Measurements from ENCODE around the gene IRX6.
A peak's percentile ranks its signal among the peaks of the same experiment; 100 is the strongest.

The IRX6 gene

GRCh38 chr16:55324285-55325079 is 479 bp downstream of the IRX6 start:
- DNase-seq (ENCODE audit: low read depth) = no peak

DNA sequence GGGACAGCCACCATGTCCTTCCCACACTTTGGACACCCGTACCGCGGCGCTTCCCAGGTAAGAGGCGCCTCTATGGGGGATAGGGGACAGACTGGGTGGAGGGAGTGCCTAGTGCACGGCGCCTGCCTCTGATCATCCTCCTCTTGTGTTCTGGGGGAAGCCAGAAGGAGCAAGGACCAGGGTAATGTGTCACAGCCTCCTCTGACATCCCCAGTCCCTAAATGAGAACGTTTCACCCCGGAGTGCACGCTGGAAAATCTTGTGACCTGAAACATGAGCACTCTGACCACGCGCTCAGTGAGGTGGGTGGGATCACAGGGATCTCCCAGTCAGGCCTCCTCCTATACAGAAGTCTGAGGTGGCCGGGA is 1.1 kb downstream of the IRX6 start:
- DNase-seq (ENCODE audit: low read depth) = no peak

- DNase-seq (ENCODE audit: low read depth) = no peak
Measured at GRCh38 chr16:55325458-55326109, 1.6 kb downstream of the IRX6 start.

GRCh38 chr16:55326261-55327092 is 2.5 kb downstream of the IRX6 start:
- no peak for DNase-seq (ENCODE audit: low read depth)

- no peak for DNase-seq (ENCODE audit: low read depth)
Measured at GRCh38 chr16:55328611-55329569, 4.9 kb downstream of the IRX6 start.

DNA sequence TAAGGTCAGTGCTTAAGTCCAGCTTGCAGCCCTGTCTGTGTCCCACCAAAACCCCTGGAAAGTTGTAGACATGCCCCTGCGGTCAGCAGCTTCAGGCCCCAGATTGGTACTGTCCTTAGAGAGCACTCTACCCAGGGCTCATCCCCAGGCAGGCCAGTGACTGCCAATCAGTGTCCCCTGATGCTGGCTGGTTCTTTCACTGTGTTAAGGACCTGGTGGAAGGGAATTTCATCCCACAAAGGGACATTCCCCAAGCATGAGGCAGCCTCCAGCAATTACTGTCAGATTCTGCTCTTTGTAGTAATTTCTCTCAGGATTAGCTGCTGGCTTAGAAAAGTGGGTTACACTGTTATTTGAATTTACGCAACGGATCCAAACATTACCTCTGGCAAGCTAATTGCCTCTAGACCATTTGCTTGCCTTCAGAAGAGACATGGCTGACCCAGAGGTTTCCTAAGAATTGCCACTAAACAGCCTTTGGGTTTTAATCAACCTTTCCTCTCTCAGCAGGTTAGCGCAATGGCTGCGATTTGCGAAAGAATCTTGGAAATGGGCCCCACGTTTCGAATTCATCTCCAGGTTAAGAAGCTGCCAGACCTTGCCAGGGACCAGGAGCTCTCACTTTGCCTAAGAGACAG is 5.9 kb downstream of the IRX6 start:
- no peak for DNase-seq (ENCODE audit: low read depth)

- no peak for DNase-seq (ENCODE audit: low read depth)
Measured at GRCh38 chr16:55330781-55331647, 7.0 kb downstream of the IRX6 start.

DNA sequence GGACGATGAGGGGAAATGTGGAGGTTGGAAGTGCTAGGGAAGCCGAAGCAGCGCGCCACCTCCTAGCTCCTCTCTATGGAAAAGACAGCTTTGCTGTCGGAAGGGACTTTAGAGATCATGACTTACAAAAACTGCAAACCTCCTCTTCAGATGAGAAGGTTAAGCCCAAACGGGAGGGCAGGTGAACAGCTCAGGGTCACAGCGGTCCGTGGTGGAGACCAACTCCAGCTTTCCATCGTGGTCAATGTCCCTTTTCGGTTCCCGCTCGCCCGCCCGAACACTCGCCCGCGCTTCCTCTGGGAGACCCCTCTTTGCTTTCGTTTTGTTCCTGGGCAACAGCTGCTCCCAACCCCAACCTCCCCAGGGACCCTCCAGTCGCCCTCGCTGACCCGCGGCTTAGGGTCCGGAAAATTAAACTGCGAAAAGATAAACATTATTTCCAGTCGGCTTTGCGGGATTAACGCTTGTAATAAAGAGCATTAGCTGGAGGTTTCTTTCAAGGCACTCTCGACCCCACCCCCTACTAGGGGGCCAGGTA is 7.7 kb downstream of the IRX6 start:
- no peak for DNase-seq (ENCODE audit: low read depth)

GRCh38 chr16:55333684-55334083 is 9.7 kb downstream of the IRX6 start:
- no peak for DNase-seq (ENCODE audit: low read depth)

DNA sequence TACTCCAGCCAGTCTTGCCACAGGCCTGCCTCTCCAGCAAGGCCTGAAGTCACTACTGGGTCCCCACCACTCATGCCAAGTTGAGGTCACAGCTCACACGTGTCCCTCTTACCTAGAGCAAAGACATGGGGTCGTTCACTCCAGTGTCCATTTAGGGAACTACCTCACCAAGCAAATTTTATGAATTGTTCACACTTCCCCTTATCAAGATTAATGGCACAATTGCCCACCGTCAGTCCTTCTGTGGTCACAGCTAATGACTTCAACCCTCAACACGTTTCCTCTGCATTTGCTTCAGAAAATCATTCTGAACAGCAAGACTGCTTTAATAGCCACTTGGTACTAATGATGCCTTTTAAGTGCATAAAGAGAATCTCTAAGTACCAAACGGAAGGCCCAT is 14.6 kb downstream of the IRX6 start:
- DNase-seq (ENCODE audit: low read depth) = no peak

DNA sequence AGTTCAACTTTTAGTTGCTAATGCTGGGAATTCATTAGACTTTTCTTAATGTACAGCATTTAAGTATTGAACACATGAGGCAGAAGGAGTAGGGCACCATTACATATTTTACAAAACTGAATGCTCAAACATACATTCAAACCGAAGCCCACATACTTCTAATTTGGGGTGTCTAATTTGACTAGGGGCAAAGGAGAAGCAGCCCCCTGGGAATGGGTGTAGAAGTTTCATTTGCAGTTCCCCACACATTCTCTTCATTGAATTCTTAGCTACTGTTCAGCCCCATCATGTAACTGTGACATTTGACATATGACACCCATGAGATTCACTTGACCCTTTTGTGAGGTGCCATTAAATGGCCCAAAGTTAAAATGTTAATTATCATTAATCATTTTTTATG is 16.4 kb downstream of the IRX6 start:
- DNase-seq (ENCODE audit: low read depth) = no peak

DNA sequence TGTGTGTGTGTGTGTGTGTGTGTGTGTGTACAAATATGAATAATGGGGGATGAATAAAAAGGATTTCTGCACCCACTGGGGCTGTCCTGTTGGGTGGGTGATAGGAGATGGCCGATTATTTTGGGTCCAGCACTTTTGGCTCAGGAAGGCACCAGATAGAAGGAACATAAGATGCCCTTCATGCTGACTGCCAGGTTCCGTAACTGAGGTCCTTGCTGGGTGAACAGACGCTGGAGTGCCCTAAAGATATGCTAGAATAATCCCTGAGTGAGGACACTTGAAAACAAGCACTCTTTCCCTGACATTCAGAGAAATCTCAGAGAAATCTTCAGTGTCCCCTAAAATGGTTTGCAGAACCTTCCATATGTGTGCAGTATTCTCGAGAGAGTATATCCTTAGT is 17.7 kb downstream of the IRX6 start:
- no peak for DNase-seq (ENCODE audit: low read depth)

DNA sequence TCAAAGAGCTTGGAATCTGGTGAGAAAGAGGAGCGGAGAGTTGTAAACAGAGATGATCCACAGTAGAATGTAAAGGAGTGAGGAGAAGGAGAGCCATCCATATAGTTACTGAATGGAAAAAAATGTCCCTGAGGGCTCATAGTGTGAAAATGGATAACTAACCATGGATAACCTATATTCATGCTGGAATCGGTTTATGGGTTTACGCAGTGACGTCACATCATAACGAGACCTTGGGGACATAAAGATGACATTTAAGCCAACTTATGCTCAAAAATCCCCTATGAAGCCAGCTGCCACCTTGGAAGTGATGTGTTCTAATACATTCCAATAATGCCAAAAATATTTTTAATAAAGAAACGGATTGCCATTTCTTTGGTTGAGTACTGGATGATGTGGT is 22.5 kb downstream of the IRX6 start:
- no peak for DNase-seq (ENCODE audit: low read depth)

- DNase-seq (ENCODE audit: low read depth) = peak; percentile 18
Measured at GRCh38 chr16:55349867-55350266, 25.9 kb downstream of the IRX6 start.

DNA sequence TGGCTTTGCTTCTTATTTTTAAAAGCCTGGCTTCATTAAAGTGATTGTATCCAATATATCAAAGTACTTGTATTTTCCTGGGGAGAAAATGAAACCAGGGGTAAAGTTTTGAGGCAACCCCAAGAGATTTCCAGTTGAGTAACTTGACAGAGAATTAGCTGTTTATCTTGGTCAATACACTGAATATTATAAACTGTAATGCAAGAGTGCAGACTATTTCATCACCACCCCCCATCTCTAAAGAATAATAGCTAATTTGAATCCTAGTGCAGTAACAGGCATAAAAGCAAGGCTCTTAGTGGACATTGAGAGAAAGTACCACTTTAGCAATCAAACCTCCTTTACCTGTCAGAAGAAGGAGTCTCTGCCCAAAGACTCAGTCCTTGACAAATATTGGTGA is 27.0 kb downstream of the IRX6 start:
- no peak for DNase-seq (ENCODE audit: low read depth)

DNA sequence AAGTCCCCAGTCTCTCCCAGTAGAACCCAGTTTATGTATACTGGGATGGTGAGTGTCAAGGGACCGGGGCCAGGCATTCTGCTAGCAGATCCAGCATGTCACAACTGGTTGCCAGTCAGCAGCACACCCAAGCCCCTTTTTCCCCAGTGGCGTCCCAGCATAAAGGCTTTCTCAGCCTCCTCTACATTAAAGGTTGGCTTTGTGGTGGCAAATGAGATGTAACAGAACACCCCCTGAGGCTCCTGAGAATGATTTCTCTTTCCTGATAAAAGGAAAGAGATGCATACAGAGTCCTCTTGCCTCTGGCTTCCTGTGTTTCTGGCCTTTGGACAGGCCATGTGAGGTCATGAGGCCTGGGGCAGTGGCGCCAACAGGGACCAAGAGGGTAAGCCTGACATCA is 27.9 kb downstream of the IRX6 start:
- no peak for DNase-seq (ENCODE audit: low read depth)

GRCh38 chr16:55357241-55357640 is 33.2 kb downstream of the IRX6 start:
- DNase-seq (ENCODE audit: low read depth) = no peak

GRCh38 chr16:55359946-55360345 is 35.9 kb downstream of the IRX6 start:
- no peak for DNase-seq (ENCODE audit: low read depth)

- DNase-seq (ENCODE audit: low read depth) = no peak
Measured at GRCh38 chr16:55364811-55365210, 40.8 kb downstream of the IRX6 start.

DNA sequence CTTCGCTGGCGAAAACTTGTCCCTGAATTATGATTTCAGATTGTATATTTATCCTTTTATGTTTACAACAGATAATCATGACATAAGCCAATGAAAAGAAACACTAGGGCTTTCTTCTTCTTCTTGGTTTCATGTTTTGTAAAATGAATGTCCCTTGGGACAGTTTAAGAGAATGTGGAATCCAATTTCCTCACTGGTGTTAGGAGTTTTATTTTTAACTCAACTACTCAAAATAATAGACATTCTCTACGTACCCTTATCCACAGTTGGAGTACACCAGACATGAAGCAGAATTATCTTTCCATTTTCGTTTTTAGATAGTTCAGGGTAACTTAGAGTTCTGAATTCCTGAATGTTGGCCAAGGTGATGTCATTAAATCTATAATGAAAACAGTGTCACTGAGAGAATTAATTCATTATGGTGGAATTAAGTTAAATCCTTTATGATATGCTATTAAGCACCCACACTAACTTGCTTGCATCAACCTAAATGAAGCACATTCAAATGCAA is 43.4 kb downstream of the IRX6 start:
- peak; percentile 27 for DNase-seq (ENCODE audit: low read depth)
